ENCODE data around the gene CCDC122. TPM values are rescaled to one million over a fixed set of nuclear protein-coding genes. Genes with fewer than 3 reads are reported as not detected.

Gene CCDC122
- total RNA-seq, 2 experiments from 2014 or later = 2.1 to 2.5 TPM

DNA sequence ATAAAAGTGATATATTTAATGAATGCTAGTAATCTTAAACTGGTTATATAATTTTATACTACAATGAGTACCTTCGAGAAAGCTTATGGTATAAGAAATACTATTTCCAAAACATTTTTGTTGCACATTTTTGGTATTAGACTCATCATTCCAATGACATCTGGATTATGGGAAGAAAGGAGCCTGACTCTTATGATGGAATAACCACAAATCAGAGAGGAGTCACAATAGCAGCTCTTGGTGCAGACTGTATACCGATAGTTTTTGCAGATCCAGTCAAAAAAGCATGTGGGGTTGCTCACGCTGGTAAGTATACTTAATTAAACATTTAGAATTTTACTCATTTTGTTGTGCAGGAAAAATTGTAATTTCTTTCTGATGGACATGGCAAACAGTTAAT, 4.1 kb upstream of the CCDC122 start:
- H3K27ac Mint-ChIP-seq = no peak overlapping the region
- no peak overlapping the region for H3K4me3 Mint-ChIP-seq
- H3K9me3 Mint-ChIP-seq = no peaks in the 10 kb centered on the region
- peaks cover 3% of the 10 kb centered on the region for H3K27me3 Mint-ChIP-seq
- peaks cover 12% of the 10 kb centered on the region for H3K36me3 Mint-ChIP-seq
- peaks cover 14% of the 10 kb centered on the region for H3K4me1 Mint-ChIP-seq
- no peak for DNase-seq

DNA sequence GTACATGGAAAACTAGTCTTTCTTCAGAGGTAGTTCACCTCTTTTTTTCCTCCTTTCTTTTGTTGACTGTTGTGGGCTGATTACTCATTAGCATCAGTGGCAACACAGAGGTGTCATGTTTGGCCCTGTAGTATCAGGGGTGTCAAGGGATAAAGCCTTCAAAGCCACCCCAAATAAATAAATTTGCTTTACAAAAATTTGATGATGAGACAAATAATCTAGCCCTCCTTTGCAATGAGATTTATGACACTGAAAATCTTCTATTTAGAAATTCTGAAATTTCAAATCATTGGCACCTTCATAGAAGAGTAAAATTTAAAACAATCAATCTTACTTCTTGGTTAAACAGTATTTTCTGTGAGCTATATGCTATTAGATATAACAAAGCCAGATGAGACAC, 2.0 kb upstream of the CCDC122 start:
- Mint-ChIP-seq H3K4me3 (no peak overlapping the region), H3K9me3 (no peaks in the 10 kb centered on the region), H3K27ac (no peak overlapping the region), H3K36me3 (peaks cover 12% of the 10 kb centered on the region), H3K4me1 (peaks cover 22% of the 10 kb centered on the region), H3K27me3 (peaks cover 3% of the 10 kb centered on the region)
- no peak for DNase-seq

DNA sequence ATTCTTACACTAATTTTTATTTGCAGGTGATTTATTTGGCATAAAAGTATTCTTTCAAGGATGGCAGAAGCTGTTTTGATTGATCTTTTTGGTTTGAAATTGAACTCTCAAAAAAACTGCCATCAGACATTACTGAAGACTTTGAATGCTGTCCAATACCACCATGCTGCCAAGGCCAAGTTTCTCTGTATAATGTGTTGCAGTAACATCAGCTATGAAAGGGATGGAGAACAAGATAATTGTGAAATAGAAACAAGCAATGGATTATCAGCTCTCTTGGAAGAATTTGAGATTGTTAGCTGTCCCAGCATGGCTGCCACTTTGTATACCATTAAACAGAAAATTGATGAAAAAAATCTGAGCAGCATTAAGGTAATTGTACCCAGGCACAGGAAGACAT, 1.4 kb upstream of the CCDC122 start:
- H3K4me1 Mint-ChIP-seq = peaks cover 22% of the 10 kb centered on the region
- peaks cover 3% of the 10 kb centered on the region for H3K27me3 Mint-ChIP-seq
- no peaks in the 10 kb centered on the region for H3K9me3 Mint-ChIP-seq
- H3K36me3 Mint-ChIP-seq = peaks cover 12% of the 10 kb centered on the region
- no peak for DNase-seq
- no peak overlapping the region for H3K27ac Mint-ChIP-seq
- no peak overlapping the region for H3K4me3 Mint-ChIP-seq

DNA sequence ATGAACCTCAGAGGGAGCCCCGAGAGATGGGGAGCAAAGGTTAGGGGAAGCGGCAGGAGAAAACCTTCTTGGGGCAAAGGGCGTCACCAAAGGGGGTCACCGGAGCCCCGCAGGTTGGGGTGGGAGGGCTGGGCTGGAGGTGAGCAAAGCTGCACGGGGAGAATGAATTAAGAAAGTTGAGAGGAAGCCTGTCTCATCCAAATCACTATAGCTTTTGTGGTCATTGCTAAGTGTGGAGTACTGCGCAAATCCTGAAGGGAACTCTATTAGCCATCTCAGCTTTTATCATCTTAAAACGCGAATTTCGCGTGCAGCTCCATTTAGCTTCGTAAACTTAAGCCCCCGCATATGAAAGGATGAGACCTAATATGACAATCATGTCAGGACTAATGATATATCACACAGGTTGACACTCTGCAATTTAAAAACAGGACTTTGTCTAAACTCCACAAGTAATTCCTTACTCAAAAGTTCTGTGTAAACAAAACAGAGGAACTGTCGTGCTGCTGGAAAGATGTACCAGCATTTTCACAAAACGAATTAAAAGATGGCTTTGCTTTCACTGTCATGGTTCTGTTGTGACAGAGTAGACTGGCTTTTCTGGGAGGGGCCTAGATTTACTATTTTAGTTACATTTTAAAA, 795 bp upstream of the CCDC122 start:
- Mint-ChIP-seq H3K36me3 (peaks cover 12% of the 10 kb centered on the region), H3K27me3 (peaks cover 3% of the 10 kb centered on the region), H3K9me3 (no peaks in the 10 kb centered on the region), H3K27ac (peak overlapping the region; percentile 87), H3K4me1 (peaks cover 22% of the 10 kb centered on the region), H3K4me3 (peak overlapping the region; percentile 86)
- DNase-seq = no peak

DNA sequence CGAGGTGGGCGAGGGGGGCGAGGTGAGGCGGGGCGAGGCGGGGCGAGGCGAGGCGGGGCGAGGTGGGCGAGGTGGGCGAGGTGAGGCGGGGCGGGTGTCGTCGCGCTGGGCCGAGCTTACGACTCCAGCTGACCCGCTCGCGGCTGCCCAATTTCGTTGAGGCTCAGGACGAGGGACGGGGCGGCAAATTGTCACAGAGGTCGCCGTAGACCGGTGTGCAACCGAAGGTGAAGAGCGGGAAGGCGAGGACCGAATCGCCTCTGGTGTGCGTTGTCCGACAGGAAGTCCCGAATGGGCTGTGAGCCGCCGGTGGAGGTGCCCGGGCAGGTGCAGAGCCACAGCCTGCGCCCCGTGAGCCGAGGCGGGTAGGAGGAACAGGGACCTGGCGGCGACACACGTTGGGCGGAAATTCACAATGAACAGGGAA, 228 bp upstream of the CCDC122 start, which contains the start of gene LACC1:
TSS of gene LACC1 (plus strand) at position 150 of the 427 bp plus-strand sequence. CDS start 1,082 bp downstream, outside the sequence.
- peak; percentile 38 for DNase-seq
- H3K27me3 Mint-ChIP-seq = peaks cover 3% of the 10 kb centered on the region
- peak within 1 kb of the TSS; percentile 87 for H3K27ac Mint-ChIP-seq
- peaks cover 22% of the 10 kb centered on the region for H3K4me1 Mint-ChIP-seq
- peaks cover 12% of the 10 kb centered on the region for H3K36me3 Mint-ChIP-seq
- peak within 1 kb of the TSS; percentile 86 for H3K4me3 Mint-ChIP-seq
- H3K9me3 Mint-ChIP-seq = no peaks in the 10 kb centered on the region

DNA sequence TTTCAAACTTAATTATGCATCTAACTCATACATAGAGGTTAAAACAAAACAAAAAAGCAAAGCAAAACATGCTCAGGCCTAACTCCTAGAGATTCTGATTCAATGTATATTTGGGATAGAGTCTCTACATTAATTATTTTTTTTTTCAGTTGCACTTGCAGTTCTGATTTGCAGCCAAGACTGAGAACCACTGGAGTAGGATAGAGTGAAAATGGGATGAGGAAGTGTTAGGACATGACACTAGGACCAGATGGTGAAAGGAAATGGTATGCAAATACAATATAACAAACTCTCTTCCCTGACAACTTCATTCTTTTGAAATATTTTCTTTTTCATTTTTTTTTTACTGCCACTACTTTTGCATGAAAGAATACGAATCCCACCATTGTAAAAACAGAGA, 1.8 kb downstream of the CCDC122 start:
- Mint-ChIP-seq H3K4me3 (peak overlapping the region; percentile 49), H3K36me3 (peaks cover 9% of the 10 kb centered on the region), H3K4me1 (peaks cover 22% of the 10 kb centered on the region), H3K27ac (no peak overlapping the region), H3K27me3 (peaks cover 3% of the 10 kb centered on the region), H3K9me3 (no peaks in the 10 kb centered on the region)
- DNase-seq = no peak

DNA sequence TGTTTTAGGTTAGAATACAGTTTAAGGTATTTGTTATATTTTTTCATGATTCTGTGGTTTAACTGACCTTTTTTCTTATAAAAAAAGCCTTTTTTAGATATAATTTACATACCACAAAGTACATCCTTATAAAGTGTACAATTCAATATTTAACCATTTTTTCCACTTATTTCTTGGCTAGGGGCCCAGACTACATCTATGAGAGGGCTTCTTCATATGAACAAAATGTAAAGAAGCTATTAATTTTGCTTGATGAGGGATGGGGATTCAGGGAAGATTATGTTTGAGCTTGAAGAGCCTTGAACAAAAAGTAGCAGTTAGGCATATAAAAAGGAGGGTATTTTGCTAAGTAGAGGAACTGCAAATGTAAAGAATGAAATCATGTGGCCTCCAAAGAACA, 2.2 kb downstream of the CCDC122 start:
- DNase-seq = no peak
- Mint-ChIP-seq H3K4me3 (peak overlapping the region; percentile 49), H3K9me3 (no peaks in the 10 kb centered on the region), H3K36me3 (peaks cover 9% of the 10 kb centered on the region), H3K27me3 (peaks cover 3% of the 10 kb centered on the region), H3K27ac (no peak overlapping the region), H3K4me1 (peaks cover 22% of the 10 kb centered on the region)

DNA sequence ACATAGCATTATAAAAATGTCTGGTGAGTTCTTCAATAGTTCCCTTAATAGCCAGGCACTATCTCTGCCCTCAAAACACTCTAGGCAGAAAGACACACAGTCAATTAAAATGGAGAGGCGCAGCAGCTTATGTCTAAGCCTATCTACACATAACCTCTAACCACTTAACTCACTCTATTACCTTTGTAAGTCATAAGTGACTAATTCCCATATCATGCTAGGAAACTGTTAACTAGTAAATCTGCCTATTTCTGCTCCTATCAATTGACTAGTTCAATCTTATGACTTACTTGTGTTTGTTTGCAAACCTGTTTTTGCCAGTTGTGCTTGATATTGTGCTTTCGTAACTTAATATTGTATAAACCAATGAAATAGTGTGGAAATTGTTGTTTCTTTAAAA, 3.2 kb downstream of the CCDC122 start:
- Mint-ChIP-seq H3K36me3 (peaks cover 4% of the 10 kb centered on the region), H3K27ac (no peak overlapping the region), H3K9me3 (no peaks in the 10 kb centered on the region), H3K4me3 (no peak overlapping the region), H3K4me1 (peaks cover 21% of the 10 kb centered on the region), H3K27me3 (peaks cover 3% of the 10 kb centered on the region)
- no peak for DNase-seq

DNA sequence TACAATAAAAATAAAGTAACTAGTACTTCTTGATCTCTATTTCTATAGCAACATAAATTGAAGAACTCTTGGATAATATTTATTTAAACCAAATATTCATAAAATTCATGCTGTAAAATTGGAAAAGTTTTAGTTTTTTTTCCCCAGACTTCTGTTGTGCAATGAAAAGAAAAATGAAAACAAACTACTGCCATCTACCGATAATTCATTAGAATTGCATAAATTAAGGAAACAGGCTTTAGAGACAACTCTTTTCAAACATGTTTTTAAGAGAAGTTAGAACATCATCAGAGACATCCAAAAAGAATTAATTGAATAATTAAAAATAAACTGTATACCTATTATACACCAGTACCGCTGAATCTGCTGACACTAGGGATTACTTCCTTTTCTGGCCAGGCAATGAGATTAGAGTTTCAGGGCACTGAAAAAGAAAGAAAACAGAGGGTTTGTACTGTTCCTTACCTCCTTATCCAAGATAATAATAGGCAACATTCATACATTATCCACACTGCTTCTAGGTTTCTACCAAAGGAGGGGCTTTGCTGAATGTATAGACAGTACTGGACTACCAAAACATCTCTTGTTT, 4.9 kb downstream of the CCDC122 start:
- no peak for DNase-seq
- H3K27me3 Mint-ChIP-seq = no peaks in the 10 kb centered on the region
- no peaks in the 10 kb centered on the region for H3K36me3 Mint-ChIP-seq
- H3K4me3 Mint-ChIP-seq = no peak overlapping the region
- H3K27ac Mint-ChIP-seq = no peak overlapping the region
- H3K9me3 Mint-ChIP-seq = no peaks in the 10 kb centered on the region
- H3K4me1 Mint-ChIP-seq = peaks cover 14% of the 10 kb centered on the region

DNA sequence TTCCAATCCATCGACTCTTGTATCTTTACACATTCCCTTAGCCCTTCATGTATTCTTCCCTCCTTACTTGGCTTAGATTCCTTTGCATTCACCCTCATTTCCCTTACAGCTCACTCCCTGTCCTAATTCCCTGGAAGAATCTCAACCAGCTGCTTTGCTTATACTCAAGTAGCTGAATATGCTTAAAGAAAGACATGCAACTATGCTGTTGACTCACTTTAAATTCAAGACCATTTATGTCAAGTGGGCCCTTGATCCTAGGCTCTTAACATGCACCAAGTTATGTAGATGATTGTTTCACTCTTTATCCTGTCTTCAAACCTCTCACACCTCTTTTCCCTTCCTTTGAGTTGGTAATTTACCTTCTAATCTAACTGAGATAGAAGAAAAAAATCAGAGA, 7.4 kb downstream of the CCDC122 start:
- no peaks in the 10 kb centered on the region for H3K36me3 Mint-ChIP-seq
- H3K4me3 Mint-ChIP-seq = no peak overlapping the region

DNA sequence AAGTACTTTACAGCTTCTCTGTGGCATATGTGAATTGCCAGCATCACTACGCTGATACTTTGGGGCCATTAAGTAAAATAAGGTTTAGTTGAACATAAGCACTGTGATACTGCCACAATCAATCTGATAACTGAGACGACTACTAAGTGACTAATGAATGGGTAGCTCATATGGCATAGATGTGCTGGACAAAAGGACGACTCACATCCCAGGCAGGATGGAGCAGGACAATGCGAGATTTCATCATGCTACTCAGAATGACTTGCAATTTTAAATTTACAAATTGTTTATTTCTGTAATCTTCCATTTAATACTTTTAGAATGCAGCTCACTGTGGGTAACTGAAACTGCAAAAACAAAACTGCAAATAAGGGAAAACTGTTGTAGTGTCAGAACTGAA, 13.6 kb downstream of the CCDC122 start:
- no peak for DNase-seq

More for the DNA sequence above, 7.4 kb downstream of the CCDC122 start:
- H3K9me3 Mint-ChIP-seq = no peaks in the 10 kb centered on the region
- H3K27me3 Mint-ChIP-seq = no peaks in the 10 kb centered on the region
- no peaks in the 10 kb centered on the region for H3K4me1 Mint-ChIP-seq
- no peak overlapping the region for H3K27ac Mint-ChIP-seq
- no peak for DNase-seq

DNA sequence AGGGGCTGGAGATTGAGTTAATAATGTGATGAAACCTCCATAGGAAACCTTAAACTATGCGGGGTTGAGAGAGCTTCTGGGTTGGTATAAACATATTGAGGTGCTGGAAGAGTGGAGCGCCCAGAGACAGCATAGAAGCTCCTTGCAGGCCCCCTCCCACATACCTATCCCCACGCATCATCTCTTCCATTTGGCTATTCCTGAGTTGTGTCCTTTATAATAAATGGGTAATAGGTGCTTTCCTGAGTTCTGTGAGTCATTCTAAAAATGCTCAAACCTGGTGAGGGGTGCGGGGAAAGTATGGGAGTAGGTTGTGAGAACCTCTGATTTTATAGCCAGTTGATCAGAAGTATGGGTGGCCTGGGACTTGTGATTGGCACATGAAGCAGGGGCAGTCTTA, 14.6 kb downstream of the CCDC122 start:
- Mint-ChIP-seq H3K4me3 (no peak overlapping the region), H3K4me1 (no peaks in the 10 kb centered on the region), H3K27me3 (no peaks in the 10 kb centered on the region), H3K36me3 (peaks cover 5% of the 10 kb centered on the region), H3K9me3 (no peaks in the 10 kb centered on the region), H3K27ac (no peak overlapping the region)
- DNase-seq = no peak

More for the DNA sequence above, 13.6 kb downstream of the CCDC122 start:
- Mint-ChIP-seq H3K4me3 (no peak overlapping the region), H3K9me3 (no peaks in the 10 kb centered on the region), H3K27me3 (no peaks in the 10 kb centered on the region), H3K4me1 (no peaks in the 10 kb centered on the region), H3K36me3 (peaks cover 5% of the 10 kb centered on the region), H3K27ac (no peak overlapping the region)

DNA sequence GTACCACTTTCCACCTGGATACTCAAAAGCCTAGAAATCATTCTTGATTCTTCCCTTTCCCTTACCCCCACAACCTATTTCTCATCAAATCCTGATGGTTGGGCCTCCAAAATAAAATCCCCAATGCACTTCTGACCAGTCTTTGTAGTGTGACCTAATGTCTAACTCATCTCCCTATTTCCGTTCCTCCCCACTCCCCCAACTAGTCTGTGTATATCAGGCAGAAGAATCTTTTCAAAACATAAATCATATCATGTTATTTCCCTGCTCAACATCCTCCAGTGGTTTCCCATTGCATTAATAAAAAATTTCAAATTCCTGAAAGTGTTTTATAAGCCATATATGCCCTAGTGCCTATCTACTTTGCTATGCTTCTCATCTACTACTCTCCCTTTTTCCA, 17.7 kb downstream of the CCDC122 start:
- no peak overlapping the region for H3K27ac Mint-ChIP-seq
- H3K27me3 Mint-ChIP-seq = no peaks in the 10 kb centered on the region
- H3K4me1 Mint-ChIP-seq = no peaks in the 10 kb centered on the region
- H3K9me3 Mint-ChIP-seq = no peaks in the 10 kb centered on the region
- peaks cover 5% of the 10 kb centered on the region for H3K36me3 Mint-ChIP-seq
- DNase-seq = no peak
- no peak overlapping the region for H3K4me3 Mint-ChIP-seq

DNA sequence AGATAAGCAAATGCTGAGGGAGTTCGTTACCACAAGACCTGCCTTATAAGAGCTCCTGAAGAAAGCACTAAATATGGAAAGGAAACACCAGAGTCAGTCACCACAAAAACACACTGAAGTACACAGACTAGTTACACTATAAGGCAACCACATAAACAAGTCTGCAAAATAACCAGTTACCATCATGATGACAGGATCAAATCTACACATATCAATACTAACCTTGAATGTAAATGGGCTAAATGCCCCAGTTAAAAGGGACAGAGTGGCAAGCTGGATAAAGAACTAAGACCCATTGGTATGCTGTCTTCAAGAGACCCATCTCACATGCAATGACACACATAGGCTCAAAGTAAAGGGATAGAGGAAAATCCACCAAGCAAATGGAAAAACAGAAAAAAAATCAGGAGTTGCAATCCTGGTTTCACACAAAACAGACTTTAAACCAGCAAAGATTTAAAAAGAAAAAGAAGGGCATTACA, 26.6 kb downstream of the CCDC122 start:
- H3K4me1 Mint-ChIP-seq = no peaks in the 10 kb centered on the region
- H3K9me3 Mint-ChIP-seq = peaks cover 51% of the 10 kb centered on the region
- DNase-seq = no peak
- H3K36me3 Mint-ChIP-seq = peaks cover 60% of the 10 kb centered on the region
- H3K4me3 Mint-ChIP-seq = no peak overlapping the region
- no peak overlapping the region for H3K27ac Mint-ChIP-seq
- no peaks in the 10 kb centered on the region for H3K27me3 Mint-ChIP-seq

DNA sequence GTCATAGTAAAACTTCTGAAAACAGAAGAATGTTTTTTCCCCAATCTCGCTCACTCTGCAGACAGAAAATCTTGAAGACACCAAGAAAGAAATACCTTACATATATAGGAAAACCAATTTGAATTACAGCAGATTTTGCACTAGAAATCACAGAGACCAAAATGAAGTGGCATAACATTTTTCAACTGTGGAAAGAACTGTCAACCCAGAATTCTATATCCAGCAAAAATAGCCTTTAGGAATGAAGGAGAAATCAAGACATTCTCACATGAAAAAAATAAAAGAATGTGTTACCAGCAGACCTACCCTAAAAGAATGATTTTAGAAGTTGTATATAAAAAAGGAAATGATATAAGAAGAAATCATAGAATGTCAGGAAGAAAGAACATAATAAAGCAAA, 28.7 kb downstream of the CCDC122 start:
- Mint-ChIP-seq H3K27ac (no peak overlapping the region), H3K36me3 (peaks cover 63% of the 10 kb centered on the region), H3K4me1 (no peaks in the 10 kb centered on the region), H3K4me3 (no peak overlapping the region), H3K27me3 (no peaks in the 10 kb centered on the region), H3K9me3 (peaks cover 53% of the 10 kb centered on the region)
- DNase-seq = no peak
